ENCODE measurements around the gene MMP24OS. TPM values are rescaled to one million over a fixed set of nuclear protein-coding genes. Genes with fewer than 3 reads are reported as not detected.
"Not testable (repeated sequence)": the region's sequence is repeated elsewhere in the genome, so short reads cannot be mapped to it uniquely, and the experiment has no call there.

MMP24OS gene
- total RNA-seq: 87.6 TPM
- long read RNA-seq, partial matches to known transcripts: 16 of 17 reads
- long read RNA-seq, other reads (novel, unspliced or antisense): 1 of 17 reads

DNA sequence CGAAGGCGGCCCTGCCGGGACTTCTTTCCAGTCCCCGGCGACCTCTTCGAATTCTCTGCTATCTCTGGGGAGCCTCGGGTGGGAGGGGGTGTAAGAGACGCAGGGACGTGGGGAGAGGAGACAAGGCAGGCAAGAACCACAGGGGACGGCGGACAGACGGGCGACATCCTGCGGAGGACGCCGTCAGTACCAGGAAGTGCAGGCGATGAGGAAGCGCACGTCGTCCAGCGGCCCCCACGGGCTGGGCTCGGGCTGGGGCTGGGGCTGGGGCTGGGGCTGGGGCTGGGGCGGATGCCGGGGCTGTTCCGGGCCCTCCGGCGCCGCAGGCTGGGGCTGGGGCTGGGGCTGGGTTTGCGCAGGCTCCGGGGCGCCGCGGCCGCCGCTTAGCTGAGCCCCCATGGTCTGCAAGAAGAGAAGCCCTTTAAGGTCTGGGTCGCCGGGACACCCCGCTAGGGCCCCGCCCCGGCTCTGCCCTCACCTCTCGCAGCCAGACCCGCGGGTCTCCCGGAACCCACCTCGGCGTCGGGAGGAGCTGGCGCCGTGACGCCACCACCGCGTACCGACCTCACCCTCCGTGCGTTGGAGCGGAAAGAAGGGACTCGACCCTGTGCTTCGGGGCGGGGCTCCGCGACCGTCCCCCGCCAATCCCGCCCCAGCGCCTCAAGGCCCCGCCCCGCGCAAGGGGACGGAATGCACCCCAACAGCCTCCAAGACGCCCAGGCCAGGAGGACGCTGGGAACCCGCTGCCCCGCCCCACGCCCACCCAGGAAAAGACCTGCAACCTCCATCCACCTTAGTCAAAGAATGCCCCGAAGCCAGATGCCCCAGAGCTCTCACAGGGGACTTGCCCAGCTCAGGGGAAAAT is at the start of gene MMP24OS:
Gene MMP24OS (minus strand): TSS at position 592 of the 865 bp plus-strand sequence. CDS start 193 bp downstream, at position 399.
- peak; percentile 96 for DNase-seq (ENCODE audit: low spot score)

DNA sequence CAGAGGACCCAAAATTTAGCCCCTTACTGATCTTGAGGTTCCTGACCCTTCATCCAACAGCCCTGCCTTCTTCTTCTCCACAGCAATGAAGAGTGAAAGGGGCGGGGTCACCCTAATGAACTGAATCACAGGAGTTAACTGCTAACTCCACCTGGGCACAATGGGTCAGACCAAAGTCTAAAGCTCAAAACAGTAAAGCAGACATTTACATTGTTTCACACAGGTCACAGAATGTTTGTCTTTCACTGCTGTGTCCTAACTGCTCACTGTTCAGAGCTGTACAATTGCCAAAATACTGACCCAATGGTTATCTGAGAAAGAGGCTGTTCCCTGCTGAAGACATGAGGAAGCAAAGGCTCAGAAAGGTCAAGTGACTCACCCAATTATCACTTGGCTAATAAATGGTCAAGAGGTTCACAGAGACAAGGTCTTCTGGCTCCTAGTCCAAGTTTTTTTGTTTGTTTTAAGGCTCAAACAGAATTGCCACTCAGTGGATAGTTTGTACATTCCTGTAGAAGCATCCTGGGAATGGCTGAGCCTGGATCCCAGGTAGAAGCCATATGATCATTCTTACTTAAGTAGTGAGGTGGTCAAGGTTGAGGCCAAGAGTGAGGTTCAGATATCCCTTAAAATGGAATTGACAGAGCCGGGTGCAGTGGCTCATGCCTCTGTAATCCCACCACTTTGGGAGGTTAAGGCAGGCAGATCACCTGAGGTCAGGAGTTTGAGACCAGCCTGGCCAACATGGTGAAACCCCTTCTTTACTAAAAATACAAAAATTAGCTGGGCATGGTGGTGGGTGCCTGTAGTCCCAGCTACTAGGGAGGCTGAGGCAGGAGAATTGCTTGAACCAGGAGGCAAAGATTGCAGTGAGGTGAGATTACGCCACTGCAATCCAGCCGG is 49.4 kb upstream of the MMP24OS start:
- no peak for DNase-seq (ENCODE audit: low spot score)

DNA sequence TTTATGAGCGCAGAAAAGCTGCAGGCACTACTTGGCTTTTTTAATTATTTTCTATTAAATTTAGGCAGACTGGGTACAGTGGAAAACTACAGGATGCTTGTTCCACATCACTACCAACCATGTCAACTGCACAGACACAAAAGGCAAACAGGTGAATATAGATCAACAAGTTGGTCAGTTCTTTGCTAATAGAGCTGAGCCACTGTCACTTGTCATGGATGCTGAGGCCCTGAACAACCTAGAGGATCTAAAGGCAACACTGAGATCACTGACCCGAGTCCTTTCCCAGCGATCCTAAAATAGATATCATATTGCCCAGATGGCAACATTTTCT is 48.8 kb upstream of the MMP24OS start:
- DNase-seq (ENCODE audit: low spot score): no peak

DNA sequence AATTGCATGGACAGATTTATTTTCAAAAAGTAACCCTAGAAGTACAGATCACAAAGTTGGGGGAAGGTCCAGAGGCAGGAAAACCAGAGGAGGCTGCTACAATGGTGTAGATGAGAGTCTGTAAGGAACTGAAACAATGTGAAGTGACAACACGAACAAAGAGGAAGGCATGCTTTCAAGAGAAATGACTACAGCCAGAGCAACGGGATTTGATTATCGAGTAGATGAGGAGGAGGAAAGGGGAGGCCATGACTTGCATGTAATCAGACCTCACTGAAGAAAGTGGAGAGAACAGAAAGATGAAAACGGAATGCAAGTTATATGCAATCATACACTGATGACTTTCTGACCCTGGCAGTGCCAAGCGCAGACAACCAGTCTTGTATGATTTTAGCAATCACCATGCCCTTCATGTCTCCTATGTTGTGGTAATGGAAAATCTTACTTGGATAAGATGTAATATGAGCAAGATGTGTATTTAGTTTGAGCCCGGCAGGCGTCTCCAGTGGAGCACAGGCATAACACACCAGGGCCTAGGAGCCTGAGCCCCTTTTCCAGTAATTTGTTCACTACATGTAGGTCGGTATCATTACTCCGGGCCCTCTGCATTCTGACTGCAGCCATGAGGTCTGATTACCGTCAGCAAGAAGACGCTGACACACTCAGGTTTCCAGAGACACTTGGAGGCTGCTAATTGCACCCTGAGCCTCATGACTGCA is 48.3 kb upstream of the MMP24OS start:
- DNase-seq (ENCODE audit: low spot score): no peak

DNA sequence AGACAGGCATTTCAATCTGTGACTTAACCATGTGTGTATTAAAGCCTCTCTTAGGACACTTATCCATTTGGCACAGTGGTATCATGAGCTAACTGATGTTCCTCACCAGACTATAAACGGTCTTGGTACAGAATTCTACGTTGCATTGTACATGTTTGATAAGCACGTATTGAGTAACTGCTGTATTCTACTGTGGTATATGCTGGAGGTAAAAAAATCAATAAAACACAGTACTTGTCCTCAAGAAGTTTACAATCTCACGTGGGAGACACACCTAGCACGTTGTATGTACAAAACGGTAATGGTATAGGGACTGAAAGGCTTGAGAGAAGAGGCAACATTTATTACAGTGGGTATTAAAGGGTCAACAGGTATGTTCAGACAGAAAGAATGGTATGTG is 47.5 kb upstream of the MMP24OS start:
- DNase-seq (ENCODE audit: low spot score): no peak

DNA sequence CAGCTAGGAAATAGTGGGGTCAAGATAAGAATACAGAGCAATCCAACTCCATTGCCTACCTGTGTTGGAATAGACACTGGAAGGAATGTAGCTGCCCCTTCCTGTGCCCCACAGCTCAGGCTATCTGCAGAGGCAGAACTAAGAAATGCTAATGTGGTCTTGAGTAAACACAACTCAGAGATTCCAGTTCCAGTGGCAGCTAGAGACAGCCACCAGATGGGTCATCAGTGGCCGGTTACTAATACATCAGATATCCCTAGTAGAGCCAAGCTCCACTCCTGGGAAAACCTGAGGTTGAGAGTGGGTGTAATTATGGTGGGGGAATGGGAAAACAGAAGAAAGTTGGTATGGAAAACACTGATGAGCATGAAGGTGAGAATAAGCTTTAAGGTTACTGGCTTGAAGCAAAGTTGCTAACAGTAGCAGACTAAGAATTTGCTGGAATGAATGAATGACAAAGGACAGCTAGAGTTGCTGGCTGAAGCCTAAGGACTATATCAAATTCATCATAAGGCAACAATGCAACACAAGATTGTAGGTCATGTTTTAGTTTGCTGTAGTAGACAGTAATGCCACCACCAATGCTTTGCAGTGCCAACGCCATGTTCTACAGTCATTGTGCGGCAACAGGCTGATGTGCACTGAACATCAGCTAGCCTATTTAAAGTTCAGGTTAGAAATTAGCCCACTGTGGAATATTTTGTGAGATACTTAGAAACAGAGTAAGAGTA is 42.6 kb upstream of the MMP24OS start:
- DNase-seq (ENCODE audit: low spot score): no peak

DNA sequence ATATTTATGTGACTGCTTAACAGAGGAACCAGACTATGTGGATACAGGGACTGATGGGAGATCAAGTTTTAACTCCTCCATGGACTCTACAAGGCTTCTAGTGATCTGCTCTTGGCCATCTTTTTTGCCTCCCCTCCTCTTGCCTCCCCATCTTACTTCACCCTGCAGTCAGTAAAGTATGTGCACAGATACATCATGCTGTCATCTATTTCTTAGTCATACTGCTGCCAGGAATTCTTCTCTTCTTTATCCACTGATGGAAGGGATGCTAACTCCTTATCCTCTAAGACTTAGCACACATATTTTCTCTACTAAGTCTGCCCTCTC is 41.9 kb upstream of the MMP24OS start:
- no peak for DNase-seq (ENCODE audit: low spot score)

DNA sequence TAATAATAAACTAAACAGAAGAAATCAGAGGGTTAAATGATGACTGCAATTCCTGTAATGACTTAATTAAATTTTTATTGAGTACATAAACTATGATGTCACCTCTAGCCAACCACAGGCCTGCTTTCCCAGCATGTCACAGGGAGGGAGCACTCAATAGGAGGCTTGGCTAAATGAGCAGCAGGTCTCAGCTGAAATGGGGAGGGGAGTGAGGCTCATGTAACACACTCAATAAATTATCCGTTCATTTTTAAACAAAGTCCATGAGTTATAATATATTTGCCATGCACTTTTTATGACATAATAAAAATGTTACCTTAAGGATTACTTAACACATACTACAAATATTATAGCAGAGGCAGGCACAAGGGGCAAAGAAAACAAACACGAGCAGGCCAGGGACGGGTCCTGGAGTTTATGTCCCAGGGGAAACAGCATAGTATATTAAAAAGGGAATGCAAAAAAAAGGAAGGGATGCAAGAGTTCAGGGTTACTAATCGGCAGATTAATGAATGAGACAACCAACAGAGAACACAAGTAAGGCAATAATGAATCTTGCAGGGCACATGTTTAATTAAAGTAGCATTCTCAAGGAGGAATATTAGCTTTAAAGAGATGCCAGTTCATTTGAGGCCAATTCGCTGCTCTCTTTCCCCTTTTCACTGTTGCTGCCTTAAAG is 41.4 kb upstream of the MMP24OS start:
- no peak for DNase-seq (ENCODE audit: low spot score)

DNA sequence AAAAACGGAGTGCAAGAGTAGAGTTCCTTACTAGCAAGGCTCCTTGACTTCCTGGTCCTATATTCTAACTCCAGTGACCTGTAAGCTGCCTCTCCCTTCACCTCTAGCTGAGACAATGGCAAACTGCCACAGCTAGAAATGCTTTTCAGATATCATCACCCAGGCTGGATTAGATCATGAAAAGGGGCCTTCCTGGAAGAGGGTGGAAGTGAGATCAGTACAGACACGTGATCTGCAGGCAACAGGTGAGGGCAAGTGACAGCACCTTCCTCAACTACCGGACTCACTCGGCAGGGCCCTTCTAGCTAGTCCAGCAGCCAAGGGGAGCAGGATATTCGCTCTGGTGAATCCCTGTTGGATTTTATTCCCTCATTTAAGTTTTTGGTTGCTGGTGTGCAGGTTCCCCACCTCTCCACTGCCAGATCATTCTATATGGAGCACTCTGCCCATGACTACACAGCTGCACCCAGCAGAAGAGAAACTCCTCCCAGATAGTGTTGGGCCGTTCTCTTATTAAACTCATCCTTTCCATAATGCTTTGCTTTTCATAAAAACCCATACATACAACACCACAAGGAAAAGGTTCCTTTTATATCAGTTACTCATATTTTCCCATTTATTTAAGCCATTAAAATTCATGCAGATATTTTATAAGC is 40.7 kb upstream of the MMP24OS start:
- DNase-seq (ENCODE audit: low spot score): no peak

DNA sequence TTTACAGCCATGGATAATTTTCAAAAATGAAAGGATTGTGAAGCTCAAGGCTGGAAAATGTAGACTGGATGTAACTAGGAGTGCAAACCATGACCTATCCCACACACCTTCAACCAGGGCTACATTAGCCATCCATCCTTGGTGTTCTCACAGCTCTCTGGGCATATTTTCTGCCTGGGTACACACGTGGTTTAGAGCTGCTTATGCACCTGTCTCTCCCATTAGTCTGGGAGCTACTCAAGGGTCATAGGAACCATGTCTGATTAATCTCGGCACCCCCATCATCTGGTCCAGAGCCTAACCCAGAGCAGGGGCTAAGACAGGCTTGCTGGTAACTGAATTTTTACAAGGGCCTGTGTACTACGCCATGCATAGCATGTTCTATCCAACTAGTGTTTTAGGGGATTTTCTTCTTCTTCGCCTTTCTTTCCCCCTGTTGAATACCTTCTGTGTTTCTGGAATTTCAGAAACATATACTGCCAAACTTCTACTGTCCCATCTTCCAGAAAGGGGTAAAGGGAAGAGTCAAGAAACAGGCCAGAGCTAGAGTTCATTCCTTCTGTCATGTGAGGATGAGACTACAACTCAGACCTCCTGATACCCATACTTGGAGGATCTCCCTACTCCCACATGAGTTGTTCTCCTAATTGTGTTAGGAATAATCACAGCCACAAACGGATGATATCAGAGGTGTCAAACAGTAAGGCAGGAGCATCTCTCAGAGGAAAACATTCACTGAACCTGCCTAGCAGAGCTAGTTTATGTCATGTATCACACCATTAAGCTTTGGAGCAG is 39.7 kb upstream of the MMP24OS start:
- DNase-seq (ENCODE audit: low spot score): no peak

DNA sequence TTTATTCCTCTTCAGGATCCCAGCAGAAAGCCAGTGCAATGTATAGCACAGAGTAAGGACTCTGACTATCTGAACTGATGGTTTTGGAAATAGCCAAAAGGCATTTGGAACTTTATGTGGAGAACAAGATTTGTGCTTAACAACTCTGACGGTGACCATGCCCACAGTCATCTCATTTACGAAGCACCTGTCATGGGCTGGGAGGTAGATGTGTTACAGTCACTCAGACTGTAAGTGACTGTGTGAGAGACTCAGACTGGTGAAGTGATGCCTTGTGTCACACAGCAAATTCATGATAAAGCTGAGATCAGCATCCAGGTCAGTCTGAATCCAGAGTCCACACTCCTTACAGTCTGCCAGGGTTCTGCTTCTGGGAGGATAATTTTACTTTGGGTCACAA is 38.2 kb upstream of the MMP24OS start:
- no peak for DNase-seq (ENCODE audit: low spot score)

DNA sequence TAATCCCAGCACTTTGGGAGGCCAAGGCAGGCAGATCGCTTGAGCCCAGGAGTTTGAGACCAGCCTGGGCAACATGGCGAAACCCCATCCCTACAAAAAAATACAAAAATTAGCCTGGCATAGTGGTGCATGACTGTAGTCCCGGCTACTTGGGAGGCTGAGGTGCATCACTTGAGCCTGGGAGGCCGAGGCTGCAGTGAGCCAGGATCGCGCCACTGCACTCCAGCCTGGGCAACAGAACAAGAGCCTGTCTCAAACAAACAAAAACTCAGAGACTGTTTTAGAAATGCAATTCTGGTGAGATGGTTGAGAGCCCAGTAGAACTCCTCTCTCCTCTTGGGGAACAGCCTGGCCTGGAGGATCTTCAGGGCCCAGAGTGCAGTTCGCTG is 37.7 kb upstream of the MMP24OS start:
- not testable (repeated sequence) for DNase-seq (ENCODE audit: low spot score)

DNA sequence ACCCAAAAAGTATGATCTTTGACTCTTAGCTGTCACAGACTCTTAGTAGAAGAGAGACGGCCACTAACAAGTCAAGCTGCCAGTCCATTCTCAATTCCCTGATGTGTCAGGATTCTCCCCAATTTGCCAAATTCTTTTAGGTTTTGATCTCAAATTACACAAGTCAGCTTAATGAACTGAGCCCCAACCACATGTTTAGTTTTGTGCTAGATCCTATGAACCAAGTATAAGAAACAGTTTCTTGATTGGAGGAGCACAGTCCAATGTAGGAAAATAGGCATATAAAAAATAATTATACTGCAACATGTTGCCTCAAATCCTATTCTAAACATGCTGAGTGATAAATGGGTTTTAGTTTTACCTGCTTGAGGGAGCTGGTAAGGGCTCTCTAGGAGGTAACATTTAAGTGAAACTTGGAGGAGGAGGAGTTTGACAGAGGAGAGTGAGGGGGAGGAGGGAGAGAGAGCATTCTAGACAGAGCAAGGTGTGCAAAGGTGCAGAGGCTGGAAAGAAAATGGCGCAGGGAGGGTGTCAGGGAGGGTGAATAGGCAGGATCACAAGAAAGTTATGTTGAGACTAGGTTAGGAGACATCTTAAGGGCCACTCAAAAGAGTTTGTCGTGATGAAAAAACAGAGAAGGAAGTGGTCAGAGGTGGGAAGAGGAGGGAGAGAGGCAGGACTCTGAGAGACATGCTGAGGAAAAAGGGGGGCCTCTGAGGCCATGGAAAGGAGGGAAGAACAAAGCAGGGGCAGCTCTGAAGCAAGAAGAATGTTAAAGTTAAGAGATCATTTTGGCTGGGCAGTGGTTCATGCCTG is 37.1 kb upstream of the MMP24OS start:
- no peak for DNase-seq (ENCODE audit: low spot score)

DNA sequence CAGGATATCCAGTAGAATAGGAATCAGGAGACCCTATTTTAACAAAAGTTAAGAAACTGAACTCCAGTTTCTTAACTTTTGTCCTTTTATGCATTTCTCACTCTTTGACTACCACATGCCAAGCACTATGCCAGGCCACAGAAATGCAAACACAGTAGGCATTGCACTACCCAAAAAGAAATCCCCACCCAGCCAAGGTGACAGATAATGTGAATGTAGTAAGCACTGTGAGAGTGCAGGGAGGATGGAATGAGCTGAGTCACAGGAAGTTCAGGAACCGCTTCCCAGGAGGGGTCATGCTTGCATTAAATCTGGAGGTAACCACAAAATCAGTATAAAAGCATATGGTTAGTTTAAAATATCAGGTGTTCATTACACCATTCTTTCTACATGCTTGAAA is 34.4 kb upstream of the MMP24OS start:
- no peak for DNase-seq (ENCODE audit: low spot score)

DNA sequence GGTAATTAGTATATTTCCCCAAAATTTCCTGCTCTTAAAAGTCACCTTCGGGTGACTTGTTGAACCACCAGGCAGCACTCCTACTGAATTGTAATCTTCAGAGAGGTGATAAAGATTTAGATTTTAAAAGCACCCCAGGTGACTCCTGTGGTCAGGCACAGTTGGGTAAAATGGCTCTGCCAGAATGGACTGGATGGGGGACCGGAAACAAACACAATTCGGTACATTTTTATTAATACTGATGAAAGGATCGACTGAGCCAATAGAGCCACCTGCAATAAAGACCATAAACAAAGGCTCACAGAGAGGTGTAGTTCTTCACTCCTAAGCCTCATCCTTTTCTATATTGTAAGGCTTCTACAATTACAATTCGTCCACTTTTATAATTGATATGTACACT is 33.9 kb upstream of the MMP24OS start:
- no peak for DNase-seq (ENCODE audit: low spot score)

DNA sequence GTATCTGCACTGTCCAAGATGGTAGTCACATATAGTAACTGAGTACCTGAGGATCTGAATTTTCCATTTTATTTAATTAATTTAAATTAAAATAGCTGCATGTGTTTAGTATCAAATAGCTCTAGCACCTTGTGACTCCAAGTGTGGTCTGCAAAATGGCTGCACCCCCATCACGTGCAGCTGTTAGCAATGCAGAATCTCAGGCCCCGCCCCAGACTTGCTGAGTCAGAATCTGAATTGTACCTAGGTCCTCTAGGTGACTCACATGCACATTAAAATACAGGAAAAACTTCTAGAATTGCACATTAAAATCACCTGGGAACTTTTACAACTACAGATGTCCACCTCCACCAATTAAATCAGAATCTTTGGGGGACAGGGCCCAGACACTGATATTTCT is 33.5 kb upstream of the MMP24OS start:
- no peak for DNase-seq (ENCODE audit: low spot score)

DNA sequence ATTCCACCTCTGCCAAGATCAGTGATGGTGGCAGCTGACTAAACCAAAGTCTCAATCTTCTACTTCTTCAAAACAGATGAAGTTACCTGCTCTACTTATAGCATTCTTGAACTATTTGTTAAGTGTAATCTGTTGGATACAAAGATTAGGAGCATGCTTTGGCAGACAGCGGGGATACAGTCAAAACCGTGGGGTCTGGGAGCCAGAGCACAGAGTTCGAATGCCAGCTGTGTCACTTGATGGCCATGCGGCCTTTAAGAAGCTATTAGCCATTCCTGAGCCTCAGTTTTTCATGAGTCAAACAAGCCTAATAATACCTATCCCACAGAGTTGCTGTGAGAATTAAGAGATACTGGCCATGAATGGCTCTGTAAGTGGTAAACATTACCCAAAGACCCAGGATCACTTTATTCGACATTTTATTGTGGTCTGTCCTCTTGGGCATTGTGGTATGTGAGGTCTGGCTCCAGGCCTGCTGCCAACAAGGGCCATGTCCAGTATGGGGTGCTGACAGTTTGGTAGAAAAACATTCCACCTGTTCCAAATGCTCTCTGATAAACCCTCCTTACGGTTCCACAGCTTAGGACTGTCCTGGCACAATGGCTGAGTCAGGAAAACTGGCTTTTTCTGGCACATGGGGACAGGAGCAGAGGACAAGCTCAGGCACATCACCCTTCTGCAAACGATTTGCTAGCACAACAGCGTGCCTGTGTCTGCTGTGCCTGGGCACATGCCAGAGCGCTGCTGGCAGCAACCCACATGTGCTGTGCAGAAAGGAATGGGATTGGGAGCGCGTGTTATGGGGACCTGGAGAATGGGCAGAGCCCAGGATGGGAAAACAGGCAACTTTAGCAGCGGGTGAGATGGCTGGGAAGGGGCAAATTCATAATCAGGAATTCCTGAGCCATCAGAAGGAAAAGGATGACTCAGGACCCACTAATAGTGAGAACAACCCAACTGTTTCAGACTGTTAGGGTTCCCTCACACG is 30.0 kb upstream of the MMP24OS start:
- no peak for DNase-seq (ENCODE audit: low spot score)
